GM04503 (cell line): ENCODE measurements around the gene GID4.

Experiments
- DNase-seq: peaks from one replicate; pipeline ENCODE4 v3.0.0-alpha.2; 2012; ENCODE audit warnings: low read depth

The GID4 gene

GRCh38 chr17:18017958-18018357 is 21.2 kb upstream of the GID4 start:
- DNase-seq = no peak

GRCh38 chr17:18018411-18018921 is 20.7 kb upstream of the GID4 start:
- no peak for DNase-seq

GRCh38 chr17:18019838-18020154 is 19.4 kb upstream of the GID4 start:
- no peak for DNase-seq

- DNase-seq = no peak
Observed at GRCh38 chr17:18020971-18021370, 18.2 kb upstream of the GID4 start.

- DNase-seq = no peak
Observed at GRCh38 chr17:18021372-18021771, 17.8 kb upstream of the GID4 start.

GRCh38 chr17:18025241-18025944 is 13.8 kb upstream of the GID4 start:
- DNase-seq = peak; percentile 62

DNA sequence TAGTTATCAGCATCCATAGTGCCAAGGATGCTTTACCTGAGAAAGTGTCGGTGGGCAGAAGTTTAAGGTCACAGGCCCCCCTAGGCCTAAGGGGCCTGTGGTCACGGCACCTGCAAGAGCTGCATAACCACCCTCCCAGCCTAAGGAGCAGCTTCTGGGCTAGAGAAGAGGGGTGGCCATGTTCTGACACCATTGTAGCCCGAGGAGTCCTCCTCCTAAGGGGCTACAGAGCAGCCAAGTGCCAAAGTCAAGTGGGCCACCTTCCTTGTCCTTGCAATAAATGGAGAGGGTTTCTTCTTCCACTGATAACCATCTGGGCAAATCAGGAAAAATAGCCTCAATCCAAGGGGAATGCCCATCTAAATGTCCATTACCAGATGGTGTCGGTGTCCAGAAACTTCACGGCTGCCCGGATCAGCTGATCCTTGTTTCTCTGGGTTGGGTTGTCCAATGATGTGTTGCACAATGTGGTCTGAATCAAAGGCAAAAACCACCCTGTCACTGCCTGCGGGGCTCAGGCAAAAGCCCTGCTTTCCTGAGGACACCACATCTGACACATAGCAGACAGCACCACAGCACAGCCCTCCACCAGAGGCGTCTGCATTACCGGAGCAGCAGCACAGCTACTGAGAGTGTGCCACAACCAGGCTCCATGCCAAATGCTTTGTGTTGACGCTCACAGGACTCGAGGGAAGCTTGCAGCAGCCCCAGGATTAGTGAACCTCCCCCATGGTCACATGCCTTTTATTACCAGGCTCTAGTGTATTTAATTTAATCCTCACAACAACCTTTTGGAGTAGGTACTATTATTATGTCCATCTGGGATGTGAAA is 13.0 kb upstream of the GID4 start:
- peak; percentile 66 for DNase-seq

- DNase-seq = no peak
Observed at GRCh38 chr17:18027280-18027679, 11.9 kb upstream of the GID4 start.

DNA sequence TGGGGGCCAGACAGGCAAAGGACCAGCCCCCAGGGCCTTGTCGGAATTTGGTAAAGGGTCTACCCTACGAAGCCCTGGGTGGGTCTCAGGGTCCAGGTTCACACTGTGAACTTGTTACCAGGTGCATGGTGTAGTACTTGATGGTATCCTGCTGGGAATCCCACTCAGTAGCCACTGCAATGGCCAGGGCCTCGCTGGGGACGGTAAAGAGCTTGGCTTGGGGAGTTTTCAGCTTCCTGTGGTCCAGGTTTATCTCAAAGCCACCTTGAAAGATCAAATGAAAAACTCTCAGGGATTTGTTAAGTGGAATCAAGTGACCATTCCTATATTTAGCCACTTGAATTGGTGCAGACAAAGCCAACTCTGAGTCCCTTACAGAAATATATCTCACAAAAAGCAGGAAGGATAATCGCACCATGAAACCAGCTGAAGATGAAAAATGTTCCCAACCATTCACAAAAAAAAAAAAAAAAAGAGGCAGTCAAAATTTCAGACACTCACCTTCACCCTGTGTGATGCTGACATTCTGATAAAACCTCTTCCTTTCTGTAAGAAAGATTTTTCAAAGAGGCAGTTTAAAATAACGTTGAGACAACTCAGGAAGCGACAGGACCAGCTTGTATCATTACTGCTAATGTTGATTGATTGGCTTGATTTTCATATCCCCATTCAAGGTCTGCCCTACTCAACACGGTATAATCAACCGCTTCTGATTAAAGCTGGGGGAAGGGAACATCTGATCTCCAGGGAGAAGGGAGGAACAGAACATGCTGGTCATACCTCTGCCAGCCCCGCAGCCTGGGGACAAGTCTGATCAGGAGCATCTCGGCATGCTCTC is 10.9 kb upstream of the GID4 start:
- no peak for DNase-seq

DNA sequence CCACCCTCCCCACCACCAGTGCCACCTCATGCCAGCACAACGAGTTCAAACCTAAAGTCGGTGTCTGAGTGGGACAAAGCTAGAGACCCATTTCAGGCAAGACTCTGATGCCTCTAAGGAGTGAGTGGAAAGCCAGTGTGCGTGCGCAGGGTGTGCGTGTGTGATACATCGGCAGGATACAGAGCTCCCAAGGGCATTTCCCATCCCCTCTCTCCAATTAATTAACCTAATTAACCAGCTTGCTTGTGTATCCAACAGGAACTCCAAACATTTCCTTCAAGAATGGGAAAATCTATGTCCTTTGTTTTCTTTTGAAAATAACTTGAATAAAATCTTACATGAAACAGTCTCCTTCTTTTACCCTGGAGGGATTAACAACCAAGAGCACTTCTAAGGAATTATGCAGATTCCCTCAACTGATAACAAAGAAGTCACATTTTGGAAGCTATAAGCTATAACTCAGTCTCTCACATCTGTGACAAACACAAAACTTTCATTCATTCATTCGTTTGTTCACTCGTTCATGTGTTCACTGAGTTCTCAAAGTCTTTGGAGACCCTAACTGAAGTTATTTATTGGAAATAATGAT is 10.2 kb upstream of the GID4 start:
- DNase-seq = no peak

- DNase-seq = no peak
Observed at GRCh38 chr17:18031955-18032354, 7.3 kb upstream of the GID4 start.

GRCh38 chr17:18033442-18034099 is 5.6 kb upstream of the GID4 start:
- peak; percentile 30 for DNase-seq

- DNase-seq = no peak
Observed at GRCh38 chr17:18035704-18036103, 3.5 kb upstream of the GID4 start.

DNA sequence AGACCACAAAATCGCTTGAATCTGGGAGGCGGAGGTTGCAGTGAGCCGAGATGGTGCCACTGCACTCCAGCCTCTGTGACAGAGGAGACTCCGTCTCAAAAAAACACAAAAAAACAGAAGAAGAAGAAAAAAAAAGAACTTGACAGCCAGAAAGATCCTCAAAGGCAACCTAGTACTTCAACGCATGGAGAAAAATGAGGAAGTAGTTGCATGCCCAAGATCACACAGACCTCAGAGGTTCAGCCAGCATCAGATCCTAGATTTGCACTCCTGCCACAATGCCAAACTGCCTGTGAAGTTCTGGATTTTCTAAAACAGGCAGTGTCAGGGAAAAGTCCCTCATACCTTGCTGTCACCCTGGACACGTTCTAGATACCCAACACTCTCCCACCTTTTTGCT is 1.7 kb upstream of the GID4 start:
- DNase-seq = no peak

DNA sequence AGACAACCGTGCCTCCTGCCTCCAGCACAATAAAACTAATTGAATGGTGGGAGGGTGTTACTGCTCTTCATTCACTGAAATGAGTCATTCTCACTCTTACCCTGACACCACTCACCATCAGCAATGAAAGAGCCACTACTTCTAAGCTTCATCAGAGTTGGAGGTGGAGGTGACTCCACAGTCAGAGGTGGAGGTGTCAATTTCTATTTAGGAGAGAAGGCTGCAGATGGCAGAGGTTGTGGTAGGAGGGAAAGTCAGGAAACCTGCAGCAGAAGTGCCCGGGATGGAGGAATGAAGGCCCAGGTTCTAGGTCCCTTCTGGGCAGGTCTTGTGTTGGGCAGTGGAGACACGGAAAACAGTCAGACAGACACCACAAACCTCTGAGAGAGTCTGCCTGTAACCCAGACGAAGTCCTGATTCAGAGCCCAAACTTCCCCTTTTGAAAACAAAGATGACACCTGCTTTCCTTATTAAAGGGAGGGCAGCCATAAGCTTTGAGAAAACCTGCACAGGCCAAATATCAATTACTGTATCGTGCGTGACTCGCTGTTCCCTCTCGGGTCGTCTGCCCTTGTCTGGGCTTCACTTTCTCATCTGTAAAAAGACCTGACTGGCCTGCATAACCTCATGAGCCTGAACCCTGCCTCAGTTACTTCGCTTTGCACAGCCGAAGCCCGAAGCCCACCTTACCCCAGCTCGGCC is 908 bp upstream of the GID4 start:
- DNase-seq = no peak

DNA sequence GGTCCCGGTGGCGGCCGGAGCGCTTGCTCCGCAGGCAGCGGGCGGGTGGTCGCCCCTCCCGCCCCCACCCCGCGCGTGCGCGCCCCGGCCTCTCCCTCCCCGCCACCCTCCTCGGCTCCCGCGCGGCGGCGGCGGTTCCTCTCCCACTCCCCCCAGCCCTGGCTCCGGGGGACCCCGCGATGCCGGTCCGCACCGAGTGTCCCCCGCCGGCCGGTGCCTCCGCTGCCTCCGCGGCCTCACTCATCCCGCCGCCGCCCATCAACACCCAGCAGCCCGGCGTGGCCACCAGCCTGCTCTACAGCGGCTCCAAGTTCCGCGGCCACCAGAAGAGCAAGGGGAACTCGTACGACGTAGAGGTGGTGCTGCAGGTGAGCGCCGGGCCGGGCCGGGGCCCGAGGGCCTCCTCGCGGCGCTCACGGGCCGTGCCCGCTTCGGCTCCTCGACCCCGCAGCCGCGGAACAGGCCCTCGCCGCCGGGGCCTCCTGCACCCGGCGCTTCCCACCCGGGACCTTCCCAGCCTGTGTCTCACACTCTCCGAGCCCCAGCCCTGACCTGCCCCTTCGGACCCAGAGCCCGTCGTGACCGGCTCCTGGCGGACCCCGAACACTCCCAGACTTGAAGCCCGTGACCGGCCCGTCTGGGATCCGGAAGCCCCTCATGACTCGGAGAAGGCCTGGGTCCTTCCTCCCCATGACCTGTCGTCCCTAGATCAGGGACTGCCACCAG is 490 bp downstream of the GID4 start:
- no peak for DNase-seq

DNA sequence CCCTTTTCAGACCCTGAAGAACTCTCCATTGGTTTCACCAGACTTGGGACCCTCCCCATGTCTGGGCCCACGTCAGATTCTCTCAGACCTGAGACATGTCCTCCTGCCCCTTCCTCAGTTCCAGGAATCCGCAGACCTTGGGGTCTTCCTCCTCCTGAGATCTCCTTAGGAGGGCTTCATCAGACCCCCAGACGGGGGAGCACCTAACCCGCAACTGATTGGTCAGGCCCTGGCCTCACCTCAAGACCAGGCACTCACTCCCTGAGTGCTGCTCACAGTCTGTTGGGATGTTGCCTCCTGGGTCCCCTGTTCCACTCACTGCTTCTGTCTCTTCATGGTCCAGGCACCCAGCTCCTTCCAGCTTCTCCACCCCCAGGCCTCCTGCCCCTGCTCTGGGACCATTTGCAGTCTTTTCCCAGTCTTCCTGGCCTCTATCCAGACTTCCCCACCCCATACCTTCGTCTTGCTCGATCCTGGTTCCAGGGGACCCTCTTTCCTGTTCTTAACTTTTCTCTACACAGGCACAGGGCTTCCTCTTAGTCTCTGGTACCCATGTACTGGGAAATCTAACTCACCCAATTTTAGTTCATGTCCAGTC is 1.2 kb downstream of the GID4 start:
- no peak for DNase-seq

- peak; percentile 71 for DNase-seq
Observed at GRCh38 chr17:18041776-18042175, 2.6 kb downstream of the GID4 start.

GRCh38 chr17:18042983-18043382 is 3.8 kb downstream of the GID4 start:
- no peak for DNase-seq

GRCh38 chr17:18043491-18043890 is 4.3 kb downstream of the GID4 start:
- DNase-seq = no peak
